ENCODE results near the gene CUL7. TPM values are rescaled to one million over a fixed set of nuclear protein-coding genes. Genes with fewer than 3 reads are reported as not detected.

The CUL7 gene
- total and polyA plus RNA-seq, 10 of the 15 experiments (the other 5 are each of a cell fraction or from before 2014, with no cell fraction given) = 0.66 to 18.4 (median 10.9) TPM

GRCh38 chr6:42989923-42990322 is 63.7 kb downstream of the CUL7 start:
- Histone ChIP-seq H3K9ac (ENCODE audit: control insufficient read depth, insufficient read depth, low read length) (no peak overlapping the region), H3K36me3 (ENCODE audit: control insufficient read depth in 2 of 2, insufficient read depth in 2 of 2, low read length in 1 of 2) (peaks cover 2 to 8% of the 10 kb centered on the region in 2 experiments; a peak in 2 of 4 replicates), H3K27ac (ENCODE audit: control insufficient read depth, insufficient read depth) (no peak overlapping the region), H3K4me1 (ENCODE audit: control insufficient read depth, insufficient read depth, low read length) (peaks cover 13% of the 10 kb centered on the region), H3K4me2 (ENCODE audit: control insufficient read depth, insufficient read depth) (no peak overlapping the region), H4K20me1 (ENCODE audit: control insufficient read depth, insufficient read depth) (no peaks in the 10 kb centered on the region), H3K79me2 (ENCODE audit: control insufficient read depth, insufficient read depth, low read length) (peaks cover 11% of the 10 kb centered on the region), H3K4me3 (no peak overlapping the region), H2AFZ (ENCODE audit: control insufficient read depth, low read depth, low read length) (no peak overlapping the region), H3K27me3 (replicated peaks in 1 of 2; ENCODE audit: control insufficient read depth in 2 of 2, insufficient read depth in 2 of 2, low read length in 1 of 2) (no peaks in the 10 kb centered on the region), H3K9me3 (replicated peaks; ENCODE audit: control insufficient read depth, insufficient read depth, low read length) (no peaks in the 10 kb centered on the region)
- ChIA-PET CTCF (no interaction called here), POLR2A (interaction anchor here (0.7 kb wide), 2 partner anchors 52 to 132 kb away, joined by 5 to 6 read pairs; no protein-coding TSS in a partner anchor), SMC1A (ENCODE audit: uncharacterized antibody, unreplicated experiment) (interaction anchor here (0.5 to 1.7 kb wide), 2 partner anchors 13 to 81 kb away, joined by 3 to 4 read pairs; no protein-coding TSS in a partner anchor), RAD21 (ENCODE audit: unreplicated experiment) (interaction anchor here (1.5 kb wide), 1 partner anchor 9 kb away, joined by 3 read pairs; no protein-coding TSS in a partner anchor)
- in situ Hi-C loops (cut with MboI) = no loop called here
- FAIRE-seq (no peak), ATAC-seq (no peak), DNase-seq (ENCODE audit: low read depth, low spot score) (no peak)
- WGBS (ENCODE audit: insufficient coverage, insufficient replicate concordance, low lambda C conversion rate, missing lambda C conversion rate) = 69% methylated on average over 5 of the region's 5 CpGs
- intact Hi-C loops (cut with micrococcal nuclease; ENCODE audit: unreplicated experiment) = no loop called here
- no TSS peak for BruUV-seq (replicated peaks)
- TF ChIP-seq, protein P1, sequence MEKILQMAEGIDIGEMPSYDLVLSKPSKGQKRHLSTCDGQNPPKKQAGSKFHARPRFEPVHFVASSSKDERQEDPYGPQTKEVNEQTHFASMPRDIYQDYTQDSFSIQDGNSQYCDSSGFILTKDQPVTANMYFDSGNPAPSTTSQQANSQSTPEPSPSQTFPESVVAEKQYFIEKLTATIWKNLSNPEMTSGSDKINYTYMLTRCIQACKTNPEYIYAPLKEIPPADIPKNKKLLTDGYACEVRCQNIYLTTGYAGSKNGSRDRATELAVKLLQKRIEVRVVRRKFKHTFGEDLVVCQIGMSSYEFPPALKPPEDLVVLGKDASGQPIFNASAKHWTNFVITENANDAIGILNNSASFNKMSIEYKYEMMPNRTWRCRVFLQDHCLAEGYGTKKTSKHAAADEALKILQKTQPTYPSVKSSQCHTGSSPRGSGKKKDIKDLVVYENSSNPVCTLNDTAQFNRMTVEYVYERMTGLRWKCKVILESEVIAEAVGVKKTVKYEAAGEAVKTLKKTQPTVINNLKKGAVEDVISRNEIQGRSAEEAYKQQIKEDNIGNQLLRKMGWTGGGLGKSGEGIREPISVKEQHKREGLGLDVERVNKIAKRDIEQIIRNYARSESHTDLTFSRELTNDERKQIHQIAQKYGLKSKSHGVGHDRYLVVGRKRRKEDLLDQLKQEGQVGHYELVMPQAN (conservative IDR thresholded peaks at IDR 0.05) = no peak
- TF ChIP-seq RFX5 (IDR thresholded peaks at IDR 0.05; ENCODE audit: low read depth, low read length) (no peak), ELK1 (IDR thresholded peaks at IDR 0.05; ENCODE audit: low read depth, low read length) (no peak), NRF1 (conservative IDR thresholded peaks at IDR 0.05; ENCODE audit: low read depth, low read length) (no peak), CUX1 (IDR thresholded peaks at IDR 0.05; ENCODE audit: insufficient replicate concordance, low read depth, low read length) (no peak), TAF1 (IDR thresholded peaks at IDR 0.05; ENCODE audit: borderline replicate concordance, low read depth, low read length) (no peak), KDM1A (IDR thresholded peaks at IDR 0.05; ENCODE audit: borderline replicate concordance) (no peak), SIX5 (IDR thresholded peaks at IDR 0.05; ENCODE audit: low read depth, low read length, severe bottlenecking) (no peak), NR2F1 (conservative IDR thresholded peaks at IDR 0.05) (no peak), ZNF384 (IDR thresholded peaks at IDR 0.05; ENCODE audit: borderline replicate concordance, low read depth, low read length) (no peak), JUND (IDR thresholded peaks at IDR 0.05; ENCODE audit: low read depth, low read length) (no peak), EGR1 (IDR thresholded peaks at IDR 0.05; ENCODE audit: borderline replicate concordance in 1 of 2, low read depth in 2 of 2, low read length in 2 of 2) (no peak), ZNF217 (IDR thresholded peaks at IDR 0.05) (no peak), SMAD5 (IDR thresholded peaks at IDR 0.05; ENCODE audit: low read depth) (no peak)
- TF ChIP-seq, protein P2, sequence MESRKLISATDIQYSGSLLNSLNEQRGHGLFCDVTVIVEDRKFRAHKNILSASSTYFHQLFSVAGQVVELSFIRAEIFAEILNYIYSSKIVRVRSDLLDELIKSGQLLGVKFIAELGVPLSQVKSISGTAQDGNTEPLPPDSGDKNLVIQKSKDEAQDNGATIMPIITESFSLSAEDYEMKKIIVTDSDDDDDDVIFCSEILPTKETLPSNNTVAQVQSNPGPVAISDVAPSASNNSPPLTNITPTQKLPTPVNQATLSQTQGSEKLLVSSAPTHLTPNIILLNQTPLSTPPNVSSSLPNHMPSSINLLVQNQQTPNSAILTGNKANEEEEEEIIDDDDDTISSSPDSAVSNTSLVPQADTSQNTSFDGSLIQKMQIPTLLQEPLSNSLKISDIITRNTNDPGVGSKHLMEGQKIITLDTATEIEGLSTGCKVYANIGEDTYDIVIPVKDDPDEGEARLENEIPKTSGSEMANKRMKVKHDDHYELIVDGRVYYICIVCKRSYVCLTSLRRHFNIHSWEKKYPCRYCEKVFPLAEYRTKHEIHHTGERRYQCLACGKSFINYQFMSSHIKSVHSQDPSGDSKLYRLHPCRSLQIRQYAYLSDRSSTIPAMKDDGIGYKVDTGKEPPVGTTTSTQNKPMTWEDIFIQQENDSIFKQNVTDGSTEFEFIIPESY (IDR thresholded peaks at IDR 0.05) = no peak

Measured in GM12878 (cell line).